HL-60 (cell line): ENCODE data around the gene CTSO.

Experiments
- DNase-seq, 2 experiments: peaks; one replicate each; pipeline ENCODE4 v3.0.0-alpha.2; 2010 to 2020; ENCODE audit warnings: low read depth in 1 of 2, low spot score in 1 of 2
- H3K27ac ChIP-seq: fragments of 250-450 bp; sonication (Bioruptor Pico); replicated peaks from 2 replicates; pipeline ENCODE4 v1.5.1; 2020; ENCODE audit warnings: mild to moderate bottlenecking, moderate library complexity
- H3K27me3 ChIP-seq: fragments of 250-450 bp; sonication (Bioruptor Pico); 2 replicates; pipeline ENCODE4 v1.5.1; 2021; ENCODE audit warnings: mild to moderate bottlenecking, moderate library complexity; ENCODE audit not compliant: insufficient read depth, poor library complexity, severe bottlenecking
- H3K4me3 ChIP-seq: replicated peaks from 2 replicates; pipeline ENCODE4 v1.5.1; 2011; ENCODE audit warnings: mild to moderate bottlenecking, control low read depth, low read length; ENCODE audit not compliant: insufficient read depth
- GABPA ChIP-seq: IDR thresholded peaks from 2 replicates; pipeline ENCODE4 v1.6.1; 2012; ENCODE audit warnings: low read depth
- POLR2AphosphoS5 ChIP-seq: IDR thresholded peaks from 2 replicates; pipeline ENCODE4 v1.6.1; 2012; ENCODE audit warnings: low read depth
- SPI1 ChIP-seq: IDR thresholded peaks from 2 replicates; pipeline ENCODE4 v1.6.1; 2012; ENCODE audit warnings: low read depth, mild to moderate bottlenecking, borderline replicate concordance
- TF ChIP-seq, protein P1 (sequence below): IDR thresholded peaks from 2 replicates; pipeline ENCODE4 v1.6.1; 2012; ENCODE audit warnings: low read depth; ENCODE audit not compliant: insufficient replicate concordance
- TF ChIP-seq, protein P2 (sequence below): IDR thresholded peaks from one replicate; pipeline ENCODE4 v1.5.1; 2011; ENCODE audit warnings: low read length, control low read depth, inconsistent platforms; ENCODE audit not compliant: insufficient read depth

CTSO gene

DNA sequence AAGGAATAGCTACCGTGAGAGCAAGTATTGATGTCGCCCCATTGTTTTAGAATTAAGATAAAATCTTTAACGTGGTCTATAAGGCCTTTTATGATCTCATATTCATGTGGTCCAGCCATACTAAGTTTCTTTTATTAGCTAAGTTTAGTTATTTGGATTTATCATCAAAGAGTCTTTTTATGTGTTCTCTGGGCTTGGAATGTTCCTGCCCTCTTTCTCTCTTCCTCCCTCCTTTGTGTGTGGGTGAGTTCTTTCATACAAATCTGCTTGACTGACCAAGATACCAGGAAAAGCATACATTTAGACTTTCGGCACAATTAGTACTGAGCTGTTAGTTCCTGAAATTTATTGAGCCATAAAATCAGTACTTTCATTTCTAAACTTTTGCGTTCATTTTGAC, 38.9 kb downstream of the CTSO start:
- H3K27me3 ChIP-seq = no peaks in the 10 kb centered on the region
- H3K4me3 ChIP-seq = no peak overlapping the region
- TF ChIP-seq SPI1 = no peak
- TF ChIP-seq GABPA = no peak
- TF ChIP-seq, protein P1, sequence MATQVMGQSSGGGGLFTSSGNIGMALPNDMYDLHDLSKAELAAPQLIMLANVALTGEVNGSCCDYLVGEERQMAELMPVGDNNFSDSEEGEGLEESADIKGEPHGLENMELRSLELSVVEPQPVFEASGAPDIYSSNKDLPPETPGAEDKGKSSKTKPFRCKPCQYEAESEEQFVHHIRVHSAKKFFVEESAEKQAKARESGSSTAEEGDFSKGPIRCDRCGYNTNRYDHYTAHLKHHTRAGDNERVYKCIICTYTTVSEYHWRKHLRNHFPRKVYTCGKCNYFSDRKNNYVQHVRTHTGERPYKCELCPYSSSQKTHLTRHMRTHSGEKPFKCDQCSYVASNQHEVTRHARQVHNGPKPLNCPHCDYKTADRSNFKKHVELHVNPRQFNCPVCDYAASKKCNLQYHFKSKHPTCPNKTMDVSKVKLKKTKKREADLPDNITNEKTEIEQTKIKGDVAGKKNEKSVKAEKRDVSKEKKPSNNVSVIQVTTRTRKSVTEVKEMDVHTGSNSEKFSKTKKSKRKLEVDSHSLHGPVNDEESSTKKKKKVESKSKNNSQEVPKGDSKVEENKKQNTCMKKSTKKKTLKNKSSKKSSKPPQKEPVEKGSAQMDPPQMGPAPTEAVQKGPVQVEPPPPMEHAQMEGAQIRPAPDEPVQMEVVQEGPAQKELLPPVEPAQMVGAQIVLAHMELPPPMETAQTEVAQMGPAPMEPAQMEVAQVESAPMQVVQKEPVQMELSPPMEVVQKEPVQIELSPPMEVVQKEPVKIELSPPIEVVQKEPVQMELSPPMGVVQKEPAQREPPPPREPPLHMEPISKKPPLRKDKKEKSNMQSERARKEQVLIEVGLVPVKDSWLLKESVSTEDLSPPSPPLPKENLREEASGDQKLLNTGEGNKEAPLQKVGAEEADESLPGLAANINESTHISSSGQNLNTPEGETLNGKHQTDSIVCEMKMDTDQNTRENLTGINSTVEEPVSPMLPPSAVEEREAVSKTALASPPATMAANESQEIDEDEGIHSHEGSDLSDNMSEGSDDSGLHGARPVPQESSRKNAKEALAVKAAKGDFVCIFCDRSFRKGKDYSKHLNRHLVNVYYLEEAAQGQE = no peak
- TF ChIP-seq, protein P2, sequence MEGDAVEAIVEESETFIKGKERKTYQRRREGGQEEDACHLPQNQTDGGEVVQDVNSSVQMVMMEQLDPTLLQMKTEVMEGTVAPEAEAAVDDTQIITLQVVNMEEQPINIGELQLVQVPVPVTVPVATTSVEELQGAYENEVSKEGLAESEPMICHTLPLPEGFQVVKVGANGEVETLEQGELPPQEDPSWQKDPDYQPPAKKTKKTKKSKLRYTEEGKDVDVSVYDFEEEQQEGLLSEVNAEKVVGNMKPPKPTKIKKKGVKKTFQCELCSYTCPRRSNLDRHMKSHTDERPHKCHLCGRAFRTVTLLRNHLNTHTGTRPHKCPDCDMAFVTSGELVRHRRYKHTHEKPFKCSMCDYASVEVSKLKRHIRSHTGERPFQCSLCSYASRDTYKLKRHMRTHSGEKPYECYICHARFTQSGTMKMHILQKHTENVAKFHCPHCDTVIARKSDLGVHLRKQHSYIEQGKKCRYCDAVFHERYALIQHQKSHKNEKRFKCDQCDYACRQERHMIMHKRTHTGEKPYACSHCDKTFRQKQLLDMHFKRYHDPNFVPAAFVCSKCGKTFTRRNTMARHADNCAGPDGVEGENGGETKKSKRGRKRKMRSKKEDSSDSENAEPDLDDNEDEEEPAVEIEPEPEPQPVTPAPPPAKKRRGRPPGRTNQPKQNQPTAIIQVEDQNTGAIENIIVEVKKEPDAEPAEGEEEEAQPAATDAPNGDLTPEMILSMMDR = no peak
- TF ChIP-seq POLR2AphosphoS5 = no peak
- H3K27ac ChIP-seq = no peak overlapping the region
- DNase-seq = no peak

DNA sequence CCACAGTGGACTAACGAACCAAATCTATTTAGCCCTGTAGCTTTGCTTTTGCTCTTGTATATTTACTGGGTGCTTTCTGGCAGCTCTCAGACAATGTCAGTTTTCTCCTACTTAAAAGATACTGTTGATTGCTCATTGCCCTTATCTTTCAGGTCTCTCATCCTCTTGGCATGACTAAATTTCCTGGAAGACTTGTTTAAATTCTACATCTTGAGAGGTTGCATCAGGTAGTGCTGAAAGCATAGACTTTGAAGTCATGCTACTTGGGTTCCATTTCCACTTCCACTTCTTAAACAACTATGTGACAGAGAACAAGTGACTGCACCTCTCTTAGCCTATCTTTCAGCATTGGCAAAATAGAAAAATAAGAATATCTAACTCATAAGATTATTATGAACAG, 41.8 kb downstream of the CTSO start:
- no peak for TF ChIP-seq SPI1
- TF ChIP-seq, protein P2 = no peak
- DNase-seq = no peak
- no peak overlapping the region for H3K4me3 ChIP-seq
- no peak overlapping the region for H3K27ac ChIP-seq
- no peaks in the 10 kb centered on the region for H3K27me3 ChIP-seq

DNA sequence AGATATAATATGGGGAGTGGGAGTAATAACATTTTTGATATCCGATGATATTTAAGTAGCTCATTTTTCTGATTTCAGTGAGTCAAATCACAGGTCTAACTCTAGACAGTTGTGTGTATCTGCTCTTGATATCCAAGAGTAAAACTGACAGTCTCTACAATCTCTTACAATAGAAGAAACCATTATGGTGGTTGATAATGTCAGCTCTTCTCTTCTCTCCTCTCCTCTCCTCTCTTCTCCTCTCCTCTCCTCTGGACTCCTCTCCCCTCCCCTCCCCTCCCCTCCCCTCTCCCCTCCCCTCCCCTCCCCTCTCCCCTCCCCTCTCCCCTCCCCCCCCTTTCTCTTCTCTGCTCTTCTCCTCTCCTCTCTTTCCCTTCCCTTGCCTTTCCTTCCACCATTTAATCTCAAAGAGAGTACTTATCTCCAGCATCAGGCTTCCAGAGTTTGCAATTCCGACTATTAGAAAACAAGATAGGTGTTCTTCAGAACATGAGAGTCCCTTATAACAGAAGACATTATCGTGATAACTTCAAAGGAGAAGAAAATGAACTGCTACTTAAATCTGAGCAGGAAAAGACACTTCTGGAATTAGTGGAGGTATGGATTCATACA, 43.9 kb downstream of the CTSO start:
- TF ChIP-seq GABPA = no peak
- no peak for TF ChIP-seq POLR2AphosphoS5
- TF ChIP-seq, protein P1 = no peak
- TF ChIP-seq, protein P2 = no peak
- no peak for TF ChIP-seq SPI1
- no peak overlapping the region for H3K27ac ChIP-seq
- no peak for DNase-seq
- no peaks in the 10 kb centered on the region for H3K27me3 ChIP-seq
- no peak overlapping the region for H3K4me3 ChIP-seq
